HepG2 (cell line): ENCODE results near the gene SPTBN4. TPM values are rescaled to one million over a fixed set of nuclear protein-coding genes. Genes with fewer than 3 reads are reported as not detected.
A peak's percentile ranks its signal among the peaks of the same experiment; 100 is the strongest.

ENCODE experiments used
- CBFB ChIP-seq: sonication (generic); formaldehyde crosslinking; IDR thresholded peaks from 2 replicates; pipeline ENCODE4 v1.4.0; 2020; ENCODE audit warnings: missing genetic modification reagents
- HINFP ChIP-seq: sonication (generic); formaldehyde crosslinking; IDR thresholded peaks from 2 replicates; pipeline ENCODE4 v1.4.0; 2020; ENCODE audit warnings: low read depth, mild to moderate bottlenecking, missing genetic modification reagents
- HOXA7 ChIP-seq: sonication (generic); formaldehyde crosslinking; IDR thresholded peaks from 2 replicates; pipeline ENCODE4 v1.8.1; 2022; ENCODE audit warnings: mild to moderate bottlenecking, missing genetic modification reagents, moderate library complexity
- KLF15 ChIP-seq: sonication (generic); formaldehyde crosslinking; IDR thresholded peaks from 2 replicates; pipeline ENCODE4 v1.8.1; 2023; ENCODE audit warnings: borderline replicate concordance, mild to moderate bottlenecking, inconsistent platforms, missing genetic modification reagents, mixed read lengths
- MAZ ChIP-seq, 2 experiments: sonication (generic) in 1 of 2; formaldehyde crosslinking in 1 of 2; IDR thresholded peaks; 2 replicates each; pipeline versions ENCODE4 v1.5.0 to v1.6.1; 2012 to 2020; ENCODE audit warnings: low read depth in 2 of 2, mild to moderate bottlenecking in 2 of 2, borderline replicate concordance in 1 of 2, improper control_type of control experiment in 1 of 2, low read length in 1 of 2, missing genetic modification reagents in 1 of 2, moderate library complexity in 1 of 2
- MLLT10 ChIP-seq: sonication (generic); formaldehyde crosslinking; IDR thresholded peaks from 2 replicates; pipeline ENCODE4 v1.4.0; 2020; ENCODE audit warnings: missing genetic modification reagents
- STAT6 ChIP-seq: sonication (generic); formaldehyde crosslinking; IDR thresholded peaks from 2 replicates; pipeline ENCODE4 v1.4.0; 2020; ENCODE audit warnings: missing genetic modification reagents, mild to moderate bottlenecking, borderline replicate concordance
- TAF1 ChIP-seq: sonication (generic); formaldehyde crosslinking; IDR thresholded peaks from 2 replicates; pipeline ENCODE4 v1.4.0; 2020; ENCODE audit warnings: missing genetic modification reagents
- ZBTB8A ChIP-seq: sonication (generic); formaldehyde crosslinking; IDR thresholded peaks from 2 replicates; pipeline ENCODE4 v1.4.0; 2020; ENCODE audit warnings: mild to moderate bottlenecking, low read depth, missing genetic modification reagents, borderline replicate concordance
- ZFP90 ChIP-seq: sonication (generic); formaldehyde crosslinking; IDR thresholded peaks from 2 replicates; pipeline ENCODE4 v1.8.0; 2022; ENCODE audit warnings: missing genetic modification reagents, mild to moderate bottlenecking, inconsistent platforms, borderline replicate concordance
- ZNF235 ChIP-seq: sonication (generic); formaldehyde crosslinking; IDR thresholded peaks from 2 replicates; pipeline ENCODE4 v1.8.1; 2023; ENCODE audit warnings: mild to moderate bottlenecking, missing genetic modification reagents, borderline replicate concordance
- polyA plus RNA-seq, 8 experiments: library from polyadenylated mRNA; depleted of rRNA in 3 of 8; stranded (reverse) in 7 of 8; unstranded in 1 of 8; fragments of >200 nt; fragmentation: Illumina TruSeq in 4 of 8; extraction: Trizol in 4 of 8; gene quantifications; 2 replicates each; pipeline versions ENCODE4 v1.2.1 to v1.2.3, GENCODE V29; 2011 to 2016; ENCODE audit warnings: low read depth in 4 of 8, missing spikeins in 1 of 8, mixed read lengths in 1 of 8; ENCODE audit not compliant: insufficient read depth in 1 of 8
- total RNA-seq, 5 experiments: library from RNA; depleted of rRNA; stranded (reverse); fragments of >200 nt; fragmentation: Illumina TruSeq; extraction: Trizol; gene quantifications; 2 replicates each; pipeline ENCODE4 v1.2.3, GENCODE V29; 2016; ENCODE audit warnings: low read depth in 1 of 5
- TF ChIP-seq, protein P1 (sequence below), 2 experiments: fragments of 450-650 bp in 1 of 2; sonication (generic) in 1 of 2; formaldehyde crosslinking in 1 of 2; IDR thresholded peaks; 2 replicates each; pipeline versions ENCODE4 v1.6.1 to v1.8.0; 2016 to 2022; ENCODE audit warnings: antibody characterized with exemption in 1 of 2, mild to moderate bottlenecking in 1 of 2, missing genetic modification reagents in 1 of 2
- TF ChIP-seq, protein P2 (sequence below): sonication (generic); formaldehyde crosslinking; IDR thresholded peaks from 2 replicates; pipeline ENCODE4 v1.8.1; 2023; ENCODE audit warnings: mild to moderate bottlenecking, missing genetic modification reagents, borderline replicate concordance

Gene SPTBN4
- total and polyA plus RNA-seq, 2 of the 13 experiments (the other 11 are each of a cell fraction or from before 2014, with no cell fraction given): 0.11 TPM

- TF ChIP-seq STAT6: no peak
- TF ChIP-seq ZFP90 (CRISPR knock-in tag): no peak
- TF ChIP-seq KLF15 (CRISPR knock-in tag): no peak; the same call in 1 of the 2 replicates
- no peak for TF ChIP-seq HINFP
- no peak; the same call in 1 of the 2 replicates for TF ChIP-seq CBFB
- 0 out of 2 replicates have a peak, but pooled peaks have one; percentile 57 for TF ChIP-seq TAF1 (CRISPR knock-in tag)
- TF ChIP-seq, protein P1, sequence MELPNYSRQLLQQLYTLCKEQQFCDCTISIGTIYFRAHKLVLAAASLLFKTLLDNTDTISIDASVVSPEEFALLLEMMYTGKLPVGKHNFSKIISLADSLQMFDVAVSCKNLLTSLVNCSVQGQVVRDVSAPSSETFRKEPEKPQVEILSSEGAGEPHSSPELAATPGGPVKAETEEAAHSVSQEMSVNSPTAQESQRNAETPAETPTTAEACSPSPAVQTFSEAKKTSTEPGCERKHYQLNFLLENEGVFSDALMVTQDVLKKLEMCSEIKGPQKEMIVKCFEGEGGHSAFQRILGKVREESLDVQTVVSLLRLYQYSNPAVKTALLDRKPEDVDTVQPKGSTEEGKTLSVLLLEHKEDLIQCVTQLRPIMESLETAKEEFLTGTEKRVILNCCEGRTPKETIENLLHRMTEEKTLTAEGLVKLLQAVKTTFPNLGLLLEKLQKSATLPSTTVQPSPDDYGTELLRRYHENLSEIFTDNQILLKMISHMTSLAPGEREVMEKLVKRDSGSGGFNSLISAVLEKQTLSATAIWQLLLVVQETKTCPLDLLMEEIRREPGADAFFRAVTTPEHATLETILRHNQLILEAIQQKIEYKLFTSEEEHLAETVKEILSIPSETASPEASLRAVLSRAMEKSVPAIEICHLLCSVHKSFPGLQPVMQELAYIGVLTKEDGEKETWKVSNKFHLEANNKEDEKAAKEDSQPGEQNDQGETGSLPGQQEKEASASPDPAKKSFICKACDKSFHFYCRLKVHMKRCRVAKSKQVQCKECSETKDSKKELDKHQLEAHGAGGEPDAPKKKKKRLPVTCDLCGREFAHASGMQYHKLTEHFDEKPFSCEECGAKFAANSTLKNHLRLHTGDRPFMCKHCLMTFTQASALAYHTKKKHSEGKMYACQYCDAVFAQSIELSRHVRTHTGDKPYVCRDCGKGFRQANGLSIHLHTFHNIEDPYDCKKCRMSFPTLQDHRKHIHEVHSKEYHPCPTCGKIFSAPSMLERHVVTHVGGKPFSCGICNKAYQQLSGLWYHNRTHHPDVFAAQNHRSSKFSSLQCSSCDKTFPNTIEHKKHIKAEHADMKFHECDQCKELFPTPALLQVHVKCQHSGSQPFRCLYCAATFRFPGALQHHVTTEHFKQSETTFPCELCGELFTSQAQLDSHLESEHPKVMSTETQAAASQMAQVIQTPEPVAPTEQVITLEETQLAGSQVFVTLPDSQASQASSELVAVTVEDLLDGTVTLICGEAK (IDR thresholded peaks at IDR 0.05): no peak
- TF ChIP-seq, protein P1 (CRISPR knock-in tag; IDR thresholded peaks at IDR 0.05): peak; percentile 50; the same call in 1 of the 2 replicates
- TF ChIP-seq, protein P2, sequence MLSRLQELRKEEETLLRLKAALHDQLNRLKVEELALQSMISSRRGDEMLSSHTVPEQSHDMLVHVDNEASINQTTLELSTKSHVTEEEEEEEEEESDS (CRISPR knock-in tag): no peak
- TF ChIP-seq HOXA7 (CRISPR knock-in tag): no peak
- TF ChIP-seq ZBTB8A (CRISPR knock-in tag): no peak
- TF ChIP-seq MLLT10: no peak
- TF ChIP-seq ZNF235 (CRISPR knock-in tag): no peak
- peak; percentile 82 for TF ChIP-seq MAZ (IDR thresholded peaks at IDR 0.05; ENCODE audit: borderline replicate concordance, low read depth, low read length)
- peak; percentile 83 for TF ChIP-seq MAZ (CRISPR knock-in tag; IDR thresholded peaks at IDR 0.05; ENCODE audit: low read depth)
These were observed 23.4 kb upstream of the SPTBN4 start (continued) for GRCh38 chr19:40443131-40443999.
